Measurements from ENCODE around the gene TPTE2. TPM values are rescaled to one million over a fixed set of nuclear protein-coding genes. Genes with fewer than 3 reads are reported as not detected.

The TPTE2 gene
- total and polyA plus RNA-seq, 10 of the 15 experiments (the other 5 are each of a cell fraction or from before 2014, with no cell fraction given), result 0.31 to 1.9 (median 1.2) TPM

GRCh38 chr13:19573120-19573716 lies 11.9 kb upstream of the TPTE2 start (continued):
- no peak for TF ChIP-seq FOXM1 (IDR thresholded peaks at IDR 0.05; ENCODE audit: low read depth, low read length)
- no peak for TF ChIP-seq GABPA (IDR thresholded peaks at IDR 0.05; ENCODE audit: low read depth)
- TF ChIP-seq SKIL (IDR thresholded peaks at IDR 0.05; ENCODE audit: low read depth, poor library complexity, severe bottlenecking), result no peak
- no peak for TF ChIP-seq GATAD2B (conservative IDR thresholded peaks at IDR 0.05; ENCODE audit: low read depth)
- TF ChIP-seq ESRRA (IDR thresholded peaks at IDR 0.05; ENCODE audit: low read length), result no peak
- TF ChIP-seq TARDBP (IDR thresholded peaks at IDR 0.05; ENCODE audit: borderline replicate concordance), result no peak
- TF ChIP-seq TCF3 (IDR thresholded peaks at IDR 0.05; ENCODE audit: borderline replicate concordance, insufficient read depth, low read depth, low read length), result no peak
- TF ChIP-seq E2F4 (IDR thresholded peaks at IDR 0.05; ENCODE audit: low read depth, low read length), result 0 out of 2 replicates have a peak, but pooled peaks have one; percentile 30
- no peak for TF ChIP-seq ZBTB40 (IDR thresholded peaks at IDR 0.05; ENCODE audit: borderline replicate concordance)
- TF ChIP-seq KLF5 (IDR thresholded peaks at IDR 0.05; ENCODE audit: partially characterized antibody), result no peak
